DOHH2 (cell line): ENCODE measurements around the gene PIGL.

Experiments
- CTCF ChIP-seq: fragments of 200-600 bp; sonication (generic); IDR thresholded peaks from one replicate; pipeline ENCODE4 v1.5.1; 2014; ENCODE audit warnings: antibody characterized with exemption, mild to moderate bottlenecking, low read depth, low read length; ENCODE audit not compliant: poor library complexity, severe bottlenecking
- EZH2phosphoT487 ChIP-seq: fragments of 200-600 bp; sonication (generic); IDR thresholded peaks from 2 replicates; pipeline ENCODE4 v1.6.1; 2017; ENCODE audit warnings: borderline replicate concordance, mild to moderate bottlenecking, antibody characterized with exemption, low read length, moderate library complexity, mixed read lengths

GRCh38 chr17:16294560-16294959 is 77.5 kb downstream of the PIGL start:
- TF ChIP-seq CTCF (no peak), EZH2phosphoT487 (no peak)
